BJ (cell line): ENCODE data around the gene SNX30. TPM values are rescaled to one million over a fixed set of nuclear protein-coding genes. Genes with fewer than 3 reads are reported as not detected.

ENCODE experiments used
- CTCF ChIA-PET: fragments of 350-600 bp; formaldehyde crosslinking; extraction: SDS; loops from one replicate; lab custom pipeline; 2021; ENCODE audit warnings: antibody characterized with exemption, inconsistent platforms; lab: Yijun Ruan, JAX
- POLR2A ChIA-PET: fragments of 300-600 bp; sonication (Branson Sonifier 250); formaldehyde crosslinking; extraction: SDS; loops from one replicate; lab custom pipeline; 2021; ENCODE audit warnings: antibody characterized with exemption; lab: Charles Lee
- DNase-seq: peaks from one replicate; pipeline ENCODE4 v3.0.0-alpha.2; 2011; ENCODE audit warnings: low read depth
- H3K27me3 ChIP-seq: 2 replicates; pipeline ENCODE4 v1.6.0; 2011; ENCODE audit warnings: low read length; ENCODE audit not compliant: control insufficient read depth, insufficient read depth
- H3K36me3 ChIP-seq: 2 replicates; pipeline ENCODE4 v1.5.1; 2011; ENCODE audit warnings: low read length; ENCODE audit not compliant: control insufficient read depth, insufficient read depth
- H3K4me3 ChIP-seq: 2 replicates; pipeline ENCODE4 v1.5.1; 2011; ENCODE audit warnings: low read depth, mild to moderate bottlenecking, control low read depth, low read length
- CTCF ChIP-seq: IDR thresholded peaks from 2 replicates; pipeline ENCODE4 v1.5.1; 2011; ENCODE audit warnings: low read depth, mild to moderate bottlenecking, control low read depth, inconsistent platforms, low read length, moderate library complexity; ENCODE audit not compliant: insufficient read depth
- polyA plus RNA-seq: library from polyadenylated mRNA; depleted of rRNA; stranded (reverse); fragments of >200 nt; gene quantifications from 2 replicates; pipeline ENCODE4 v1.2.3, GENCODE V29; 2011

Gene SNX30
- polyA plus RNA-seq, 1 experiment = 6.1 TPM

- TF ChIP-seq CTCF = peak; percentile 19; the same call in 1 of the 2 replicates
- Histone ChIP-seq H3K36me3 (no peaks in the 10 kb centered on the region), H3K27me3 (no peaks in the 10 kb centered on the region), H3K4me3 (no peak overlapping the region)
- DNase-seq = no peak
- ChIA-PET POLR2A (no interaction called here), CTCF (interaction anchor here (1.5 to 1.8 kb wide), 2 partner anchors 13 to 49 kb away, joined by 6 to 7 read pairs; no protein-coding TSS in a partner anchor)
Observed at GRCh38 chr9:112743216-112743836, 7.2 kb upstream of the SNX30 start.

- POLR2A ChIA-PET = no interaction called here
- H3K27me3 ChIP-seq = no peaks in the 10 kb centered on the region
- CTCF ChIA-PET = interaction anchor here (1.5 kb wide), 1 partner anchor 13 kb away, joined by 6 read pairs; no protein-coding TSS in a partner anchor
- no peak for DNase-seq
- H3K4me3 ChIP-seq = no peak overlapping the region
- H3K36me3 ChIP-seq = no peaks in the 10 kb centered on the region
- no peak for TF ChIP-seq CTCF
Observed at GRCh38 chr9:112744177-112744576, 6.4 kb upstream of the SNX30 start.

GRCh38 chr9:112747094-112747493 is 3.5 kb upstream of the SNX30 start:
- Histone ChIP-seq H3K36me3 (no peaks in the 10 kb centered on the region), H3K4me3 (no peak overlapping the region), H3K27me3 (no peaks in the 10 kb centered on the region)
- DNase-seq = no peak
- ChIA-PET CTCF (no interaction called here), POLR2A (no interaction called here)
- TF ChIP-seq CTCF = no peak

GRCh38 chr9:112750764-112751055 is 150 bp downstream of the SNX30 start:
- ChIA-PET CTCF (interaction anchor here (1.0 to 2.8 kb wide), 4 partner anchors 13 to 43 kb away, joined by 3 to 15 read pairs (median 4); partner anchors contain the start of gene INIP), POLR2A (no interaction called here)
- H3K4me3 ChIP-seq = peak overlapping the region; percentile 91
- no peak for DNase-seq
- TF ChIP-seq CTCF = no peak
- H3K27me3 ChIP-seq = no peaks in the 10 kb centered on the region
- H3K36me3 ChIP-seq = no peaks in the 10 kb centered on the region

- no peak for DNase-seq
- H3K36me3 ChIP-seq = no peaks in the 10 kb centered on the region
- CTCF ChIA-PET = interaction anchor here (1.0 to 2.8 kb wide), 5 partner anchors 13 to 68 kb away, joined by 3 to 15 read pairs (median 4); partner anchors contain the start of gene INIP
- POLR2A ChIA-PET = no interaction called here
- TF ChIP-seq CTCF = no peak
- H3K4me3 ChIP-seq = peak overlapping the region; percentile 91
- no peaks in the 10 kb centered on the region for H3K27me3 ChIP-seq
Observed at GRCh38 chr9:112751056-112751795, 666 bp downstream of the SNX30 start.
